Measurements from ENCODE around the gene PPP1R9B.

DNA sequence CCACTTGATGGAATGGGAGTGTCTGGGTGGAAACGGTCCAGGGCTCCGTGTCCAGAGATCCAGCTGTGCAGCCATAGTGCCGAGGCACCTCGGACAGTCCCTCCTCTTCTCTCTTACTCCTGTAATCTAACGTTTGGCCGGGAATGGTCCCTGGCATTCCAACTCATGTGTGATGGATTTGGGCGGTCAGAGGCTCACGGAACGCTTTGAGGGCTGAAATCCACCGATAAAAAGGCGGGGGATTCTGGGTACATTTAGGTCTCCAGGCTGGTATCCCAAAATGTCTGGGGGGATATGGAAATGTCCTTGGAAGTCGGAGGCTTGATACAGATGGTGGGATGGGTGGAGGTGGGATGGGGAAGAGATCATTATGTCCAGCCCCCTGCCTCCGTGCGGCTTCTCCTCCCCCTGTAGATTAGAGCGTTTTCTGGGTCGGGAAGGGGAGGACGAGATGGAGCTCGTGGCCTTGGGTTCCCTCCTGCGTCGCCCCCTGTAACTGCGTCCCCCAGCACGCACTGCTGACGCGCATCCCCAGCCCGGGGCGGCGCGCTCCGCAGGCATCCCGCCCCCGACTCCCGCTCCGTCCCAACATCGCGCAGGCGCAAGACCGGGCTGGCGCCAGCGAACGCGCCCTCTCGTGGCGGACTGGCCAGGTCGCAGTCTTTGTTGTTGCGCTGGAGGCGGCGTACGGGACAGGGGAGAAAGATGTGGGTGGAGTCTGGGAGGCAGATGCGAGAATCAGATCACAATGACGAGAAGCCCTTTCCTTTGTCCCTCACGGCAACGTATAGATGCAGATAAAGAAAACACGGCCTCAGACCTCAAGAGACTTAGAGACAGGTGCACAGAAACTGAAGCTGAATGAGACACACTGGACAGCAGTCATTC is 10.8 kb upstream of the PPP1R9B start:
- TF ChIP-seq POLR2AphosphoS5 (IDR thresholded peaks at IDR 0.05; ENCODE audit: borderline replicate concordance, low read depth, low read length) (peak; percentile 80), EZH2 (IDR thresholded peaks at IDR 0.05) (no peak), FOXP2 (optimal IDR thresholded peaks at IDR 0.05; ENCODE audit: control extremely low read depth, extremely low read length, insufficient read depth) (peak; percentile 73)
